ENCODE measurements around the gene SEMA3E. TPM values are rescaled to one million over a fixed set of nuclear protein-coding genes. Genes with fewer than 3 reads are reported as not detected.
"Not testable (repeated sequence)": the region's sequence is repeated elsewhere in the genome, so short reads cannot be mapped to it uniquely, and the experiment has no call there.

Gene SEMA3E
- total and polyA plus RNA-seq, 8 donors, result 2.1 to 38.0 (median 23.8) TPM

- intact Hi-C loops (cut with DNase I), result no loop called here
- no peak for ATAC-seq
- no peak for TF ChIP-seq CTCF (IDR thresholded peaks at IDR 0.05)
These were observed 181.4 kb downstream of the SEMA3E start for GRCh38 chr7:83467493-83467892.

GRCh38 chr7:83466956-83467355, 182.0 kb downstream of the SEMA3E start:
- no peak for DNase-seq
- intact Hi-C loops (cut with DNase I), result no loop called here
- TF ChIP-seq CTCF (IDR thresholded peaks at IDR 0.05), result no peak

More at GRCh38 chr7:83467493-83467892, 181.4 kb downstream of the SEMA3E start:
- no peak overlapping the region for H3K27ac ChIP-seq
- peaks cover 0 to 4% of the 10 kb centered on the region in 2 donors for H3K4me1 ChIP-seq
- H3K27me3 ChIP-seq, result no peaks in the 10 kb centered on the region
- no peaks in the 10 kb centered on the region for H3K36me3 ChIP-seq
- H3K9me3 ChIP-seq, result no peaks in the 10 kb centered on the region
- no peak for DNase-seq
- H3K4me3 ChIP-seq, result no peak overlapping the region

GRCh38 chr7:83466187-83466923, 182.6 kb downstream of the SEMA3E start:
- Histone ChIP-seq H3K27me3 (no peaks in the 10 kb centered on the region), H3K4me1 (peaks cover 0 to 4% of the 10 kb centered on the region in 2 donors), H3K4me3 (no peak overlapping the region), H3K9me3 (no peaks in the 10 kb centered on the region), H3K36me3 (no peaks in the 10 kb centered on the region), H3K27ac (no peak overlapping the region)
- ATAC-seq (no peak), DNase-seq (no peak)
- intact Hi-C loops (cut with DNase I), result no loop called here
- no peak for TF ChIP-seq CTCF (IDR thresholded peaks at IDR 0.05)

More at GRCh38 chr7:83466956-83467355, 182.0 kb downstream of the SEMA3E start:
- H3K27ac ChIP-seq, result no peak overlapping the region
- H3K4me3 ChIP-seq, result no peak overlapping the region
- H3K27me3 ChIP-seq, result no peaks in the 10 kb centered on the region
- H3K36me3 ChIP-seq, result no peaks in the 10 kb centered on the region
- no peak for ATAC-seq
- no peaks in the 10 kb centered on the region for H3K9me3 ChIP-seq
- H3K4me1 ChIP-seq, result peaks cover 0 to 4% of the 10 kb centered on the region in 2 donors

- H3K36me3 ChIP-seq, result no peaks in the 10 kb centered on the region
- no peak for DNase-seq
- no peaks in the 10 kb centered on the region for H3K27me3 ChIP-seq
- H3K9me3 ChIP-seq, result no peaks in the 10 kb centered on the region
- intact Hi-C loops (cut with DNase I), result no loop called here
- no peak for ATAC-seq
- peaks cover 0 to 4% of the 10 kb centered on the region in 2 donors for H3K4me1 ChIP-seq
- H3K27ac ChIP-seq, result no peak overlapping the region
- H3K4me3 ChIP-seq, result no peak overlapping the region
- no peak for TF ChIP-seq CTCF (IDR thresholded peaks at IDR 0.05)
These were observed 183.3 kb downstream of the SEMA3E start for GRCh38 chr7:83465643-83466042.

GRCh38 chr7:83461820-83462219, 187.1 kb downstream of the SEMA3E start:
- H3K36me3 ChIP-seq; H3K4me1 ChIP-seq; ATAC-seq; intact Hi-C loops (cut with DNase I); H3K27me3 ChIP-seq; H3K4me3 ChIP-seq; H3K27ac ChIP-seq; H3K9me3 ChIP-seq: not testable (repeated sequence)
- peak in 1 of 4 donors; percentile 24 for DNase-seq

GRCh38 chr7:83459930-83460653, 188.8 kb downstream of the SEMA3E start:
- H3K27ac ChIP-seq; H3K4me1 ChIP-seq; H3K9me3 ChIP-seq; H3K4me3 ChIP-seq; H3K27me3 ChIP-seq; ATAC-seq; H3K36me3 ChIP-seq; intact Hi-C loops (cut with DNase I); DNase-seq: not testable (repeated sequence)

GRCh38 chr7:83459101-83459929, 189.6 kb downstream of the SEMA3E start:
- intact Hi-C loops (cut with DNase I); H3K4me3 ChIP-seq; H3K4me1 ChIP-seq; DNase-seq; H3K9me3 ChIP-seq; ATAC-seq; H3K27ac ChIP-seq; H3K27me3 ChIP-seq; H3K36me3 ChIP-seq: not testable (repeated sequence)
